Right ventricle myocardium superior (tissue), 1 donor: Measurements from ENCODE around the gene ZMIZ1. TPM values are rescaled to one million over a fixed set of nuclear protein-coding genes. Genes with fewer than 3 reads are reported as not detected.
A peak's percentile ranks its signal among the peaks of the same experiment; 100 is the strongest.

Source experiments
- ATAC-seq: fragments of 200-7000 bp; cut with Tn5 transposase; one replicate; pipeline ENCODE4 v1.9.1; 2020; ENCODE audit warnings: mild to moderate bottlenecking; ENCODE audit not compliant: poor library complexity
- DNase-seq: peaks from one replicate; pipeline ENCODE4 v3.0.0-alpha.2; 2020
- intact Hi-C: fragments of 100-400 bp; cut with DNase I; formaldehyde crosslinking; loops from one replicate; pipeline ENCODE4 v1.11.2; 2022
- total RNA-seq: library from RNA; stranded (reverse); fragmentation: NEBNext Ultra II Directional; extraction: Animal tissue kit (Norgen Biotek cat#: 25700); gene quantifications from one replicate; pipeline ENCODE4 v1.2.1, GENCODE V29; 2021
- donor health status: DM: no; HTN: yes; CAD: no; lungs with severe emphysema.

The ZMIZ1 gene
- total RNA-seq, 1 donor from 2014 or later, result 44.8 TPM

DNA sequence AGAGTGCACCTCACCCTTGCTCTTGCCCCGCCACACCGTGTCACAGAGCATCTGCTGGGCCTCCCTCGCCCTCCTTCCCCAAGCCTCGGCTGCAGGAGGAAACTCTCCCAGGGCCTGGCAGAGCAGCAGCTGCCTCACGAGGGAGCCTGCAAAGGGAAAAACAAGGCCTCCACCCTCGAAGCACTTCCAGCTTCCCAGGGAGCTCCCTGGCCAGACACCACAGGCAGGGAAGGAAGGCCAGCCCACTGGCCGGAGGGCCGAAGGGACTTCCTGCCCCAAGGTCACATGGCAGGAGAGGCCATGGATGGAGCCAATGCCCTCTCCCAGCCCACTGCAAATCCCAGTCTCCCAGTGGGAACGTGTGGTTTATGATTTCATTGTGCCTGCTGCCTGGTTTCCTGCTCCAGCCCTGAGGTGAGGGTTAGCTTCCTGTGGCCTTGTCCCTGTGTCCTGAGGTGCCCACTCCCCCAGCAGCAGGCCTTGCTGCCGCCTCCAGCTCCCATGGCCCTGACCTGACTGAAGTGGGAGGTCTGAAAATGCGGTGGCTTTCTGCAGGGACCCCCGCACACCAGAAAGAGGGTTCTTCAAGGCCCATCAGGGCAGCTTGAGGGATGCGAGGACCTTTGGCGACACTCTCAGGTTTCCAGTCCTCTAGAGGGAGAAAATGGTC lies 178.0 kb downstream of the ZMIZ1 start:
- ATAC-seq (peak; percentile 50), DNase-seq (peak; percentile 88)
- intact Hi-C loops, result no loop called here

DNA sequence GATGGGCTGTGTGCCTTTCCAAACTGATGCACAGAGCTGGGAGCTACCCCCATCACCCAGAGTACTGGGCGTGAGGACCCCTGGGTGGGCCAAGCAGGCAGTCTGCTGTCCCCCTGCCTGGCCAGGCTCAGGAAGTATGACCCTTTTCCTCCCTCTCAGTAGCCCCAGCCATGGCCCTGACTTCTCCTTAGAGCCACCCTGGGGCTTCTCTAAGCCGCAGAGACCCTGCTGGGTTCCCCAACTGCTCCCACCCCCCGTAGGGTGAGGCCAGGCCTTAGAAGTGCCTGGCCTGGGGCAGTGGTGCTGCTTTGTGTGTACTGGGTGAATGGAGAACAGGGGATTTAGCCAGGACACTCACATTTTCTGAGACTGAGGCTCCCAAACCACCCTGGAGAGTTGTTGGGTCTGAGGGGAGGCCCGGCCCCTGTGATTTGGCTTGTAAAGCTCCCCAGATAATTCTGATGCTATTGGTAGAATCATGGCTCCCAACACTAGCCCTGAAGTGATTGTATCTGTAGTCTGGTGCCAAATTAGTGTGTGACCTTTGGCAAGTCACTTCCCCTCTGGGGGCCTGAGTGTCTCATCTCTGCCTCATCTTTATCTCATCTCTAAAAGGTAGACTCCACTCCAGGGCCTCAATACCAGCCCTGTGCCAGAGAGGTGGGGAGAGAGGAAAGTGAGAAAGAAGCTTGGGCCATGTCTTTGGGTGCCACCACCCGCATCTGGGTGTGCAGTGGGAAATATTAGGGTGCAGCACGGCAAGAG lies 178.8 kb downstream of the ZMIZ1 start:
- ATAC-seq (no peak), DNase-seq (no peak)
- intact Hi-C loops, result no loop called here

DNA sequence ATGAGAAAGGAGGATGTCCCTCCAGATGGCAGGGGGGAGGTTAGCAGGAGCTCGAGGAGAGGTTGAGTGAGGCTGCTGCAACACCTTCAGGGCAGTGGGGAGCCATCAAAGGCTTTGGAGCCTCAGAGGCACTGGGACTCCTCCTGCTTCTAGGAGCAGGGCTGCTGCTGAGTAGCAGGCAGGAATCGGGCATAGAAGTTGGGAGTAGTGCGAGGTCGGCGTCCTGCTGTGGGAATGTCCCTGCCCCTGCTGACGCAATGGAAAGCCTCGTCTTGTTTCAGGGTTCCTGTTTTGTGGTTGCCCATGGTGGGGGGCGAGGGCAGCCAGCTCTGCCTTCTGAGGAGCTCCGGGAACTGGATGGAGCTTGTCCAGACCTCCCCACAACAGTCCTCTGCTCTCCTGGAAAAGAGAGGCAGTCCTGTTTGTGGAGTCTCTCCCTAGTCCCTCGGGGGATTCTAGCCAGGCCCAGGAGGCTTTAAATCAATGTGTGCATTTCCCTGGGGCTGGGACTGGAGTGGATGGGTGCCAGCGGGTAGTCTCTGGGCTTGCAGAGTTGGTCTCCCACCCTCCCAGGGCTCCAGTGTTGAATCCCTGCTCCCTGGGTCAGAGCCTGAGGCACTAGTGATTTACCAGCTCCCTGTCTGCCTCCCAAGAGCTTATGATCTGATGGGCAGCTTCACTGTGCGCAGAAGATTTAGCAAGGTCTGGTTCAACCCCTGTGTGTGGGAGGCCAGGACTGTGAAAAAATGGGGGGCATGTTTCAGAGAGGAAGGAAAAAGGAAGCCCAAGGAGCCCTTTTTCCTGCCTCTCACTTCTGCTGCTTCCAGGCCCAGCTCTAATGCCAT lies 179.8 kb downstream of the ZMIZ1 start:
- no peak for ATAC-seq
- DNase-seq, result peak; percentile 78
- intact Hi-C loops, result no loop called here

DNA sequence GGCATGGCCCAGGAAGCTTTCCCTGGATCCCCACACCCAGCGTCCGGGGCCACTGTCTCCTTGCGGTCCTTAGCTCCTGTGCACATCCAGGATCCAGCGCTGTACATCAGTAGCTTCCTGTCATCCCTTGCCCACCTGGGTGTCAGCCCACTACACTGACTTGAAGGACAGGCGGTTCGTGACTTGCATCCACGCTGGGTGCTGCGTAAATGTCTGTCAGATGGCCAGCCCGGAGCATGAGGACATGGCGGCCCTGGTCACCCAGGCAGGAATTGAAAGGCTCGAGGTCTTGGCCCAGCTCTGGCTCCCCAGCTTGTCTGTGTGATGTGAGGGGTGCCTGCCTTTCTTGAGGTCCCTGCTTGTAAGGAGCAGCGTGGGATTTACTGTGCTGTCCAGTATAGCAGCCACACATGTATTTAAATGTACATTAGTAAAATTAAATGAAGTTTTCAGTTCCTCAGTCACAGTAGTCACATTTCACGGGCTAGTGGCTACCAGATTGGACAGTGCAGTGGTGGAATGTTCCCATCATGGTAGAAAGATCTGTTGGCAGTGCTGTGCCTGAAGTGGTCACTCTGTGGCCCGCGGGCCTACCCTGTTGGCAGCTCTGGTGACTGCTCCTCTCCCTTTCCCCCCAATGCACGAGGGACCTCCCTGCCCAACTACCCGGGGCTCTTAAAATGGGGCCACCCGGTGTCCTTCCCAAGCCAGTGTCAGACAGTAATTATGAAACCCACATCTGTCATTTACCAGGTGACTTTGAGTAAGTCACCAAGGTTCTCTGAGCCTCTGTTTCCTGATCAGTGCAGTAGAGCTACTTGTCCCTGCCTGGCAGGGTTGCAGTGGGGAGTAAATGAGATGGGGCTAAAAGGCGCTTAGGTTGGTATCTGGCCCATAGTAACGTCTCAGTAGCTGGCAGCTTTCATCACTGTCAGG lies 180.7 kb downstream of the ZMIZ1 start:
- ATAC-seq (no peak), DNase-seq (no peak)
- intact Hi-C loops, result no loop called here

DNA sequence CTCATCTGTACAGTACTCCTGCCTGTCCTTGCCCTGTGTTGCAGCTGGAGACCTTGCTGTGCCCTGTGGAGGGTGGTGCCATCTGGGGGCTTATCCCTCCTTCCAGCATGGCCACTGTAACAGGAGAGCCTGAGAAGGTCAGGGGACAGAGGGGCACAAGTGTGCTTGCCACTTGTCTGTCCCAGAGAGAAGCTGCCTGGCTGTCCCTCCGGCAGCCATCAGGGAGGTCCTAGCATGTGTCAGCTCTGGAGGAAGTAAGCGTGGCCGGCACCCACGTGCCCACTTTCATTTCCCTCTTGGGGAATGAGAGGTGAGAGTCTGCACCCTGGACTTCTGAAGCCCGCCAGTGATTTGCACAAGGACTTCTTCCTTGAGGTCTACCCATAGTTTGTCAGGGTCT lies 181.5 kb downstream of the ZMIZ1 start:
- ATAC-seq, result no peak
- DNase-seq, result peak; percentile 85

DNA sequence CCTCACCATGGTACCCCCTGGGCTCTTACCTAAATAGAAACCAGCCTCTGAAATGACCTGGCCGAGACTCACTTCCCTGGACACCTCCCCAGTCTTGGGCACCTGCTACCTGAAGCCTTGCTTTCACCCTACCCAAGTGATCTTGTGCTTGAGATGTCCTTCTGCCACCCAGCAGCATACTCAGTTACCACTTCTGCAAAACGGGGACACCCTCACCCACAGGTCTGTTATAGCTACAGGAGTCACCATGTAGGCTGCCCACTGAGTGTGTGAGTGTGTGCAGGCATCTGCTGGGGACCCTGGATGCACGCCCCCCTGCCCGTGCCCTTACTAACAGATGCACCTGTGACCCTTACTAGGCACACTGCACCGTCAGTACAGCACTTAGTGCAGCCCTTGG lies 183.7 kb downstream of the ZMIZ1 start:
- no peak for ATAC-seq
- intact Hi-C loops, result no loop called here
- no peak for DNase-seq

More for the DNA sequence above, 181.5 kb downstream of the ZMIZ1 start:
- intact Hi-C loops, result no loop called here

DNA sequence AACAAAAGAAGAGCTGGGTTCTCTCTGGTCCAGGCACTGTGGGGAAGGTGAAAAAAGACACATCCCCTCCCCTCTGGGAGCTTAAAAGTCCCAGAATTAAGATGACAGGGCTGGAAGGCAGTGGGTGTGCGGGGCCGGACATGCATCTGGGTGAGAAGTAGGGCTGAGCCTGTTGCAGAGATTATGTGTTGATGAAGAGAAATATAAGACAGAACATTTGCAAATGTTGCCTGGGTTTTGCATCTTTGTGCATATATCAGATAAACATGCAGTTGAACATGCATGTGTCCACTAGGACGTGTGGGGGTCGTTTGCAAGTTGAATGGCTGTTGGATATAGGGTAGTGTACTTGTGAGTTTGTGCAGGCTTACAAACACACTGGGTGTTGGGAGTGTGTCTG lies 184.2 kb downstream of the ZMIZ1 start:
- intact Hi-C loops, result no loop called here
- ATAC-seq (no peak), DNase-seq (no peak)

DNA sequence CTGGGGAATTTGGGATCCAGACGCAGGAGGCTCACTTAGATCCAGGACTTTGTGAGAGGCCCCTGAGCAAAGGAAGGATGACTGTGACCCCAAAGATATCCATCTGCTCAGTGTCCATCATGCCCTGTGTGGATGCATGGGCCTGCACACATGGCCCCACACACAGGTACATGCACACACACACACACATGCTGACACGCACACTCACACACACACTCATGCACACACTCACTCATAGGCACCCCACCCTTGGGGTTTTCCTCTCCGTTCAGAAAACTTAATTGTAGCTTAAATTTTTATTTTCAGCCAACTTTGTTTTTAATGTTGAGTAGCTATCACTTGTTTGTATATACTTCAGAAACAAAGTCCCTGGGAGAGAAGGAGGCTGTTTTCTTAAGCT lies 184.9 kb downstream of the ZMIZ1 start:
- DNase-seq, result no peak
- no peak for ATAC-seq
- intact Hi-C loops, result no loop called here

DNA sequence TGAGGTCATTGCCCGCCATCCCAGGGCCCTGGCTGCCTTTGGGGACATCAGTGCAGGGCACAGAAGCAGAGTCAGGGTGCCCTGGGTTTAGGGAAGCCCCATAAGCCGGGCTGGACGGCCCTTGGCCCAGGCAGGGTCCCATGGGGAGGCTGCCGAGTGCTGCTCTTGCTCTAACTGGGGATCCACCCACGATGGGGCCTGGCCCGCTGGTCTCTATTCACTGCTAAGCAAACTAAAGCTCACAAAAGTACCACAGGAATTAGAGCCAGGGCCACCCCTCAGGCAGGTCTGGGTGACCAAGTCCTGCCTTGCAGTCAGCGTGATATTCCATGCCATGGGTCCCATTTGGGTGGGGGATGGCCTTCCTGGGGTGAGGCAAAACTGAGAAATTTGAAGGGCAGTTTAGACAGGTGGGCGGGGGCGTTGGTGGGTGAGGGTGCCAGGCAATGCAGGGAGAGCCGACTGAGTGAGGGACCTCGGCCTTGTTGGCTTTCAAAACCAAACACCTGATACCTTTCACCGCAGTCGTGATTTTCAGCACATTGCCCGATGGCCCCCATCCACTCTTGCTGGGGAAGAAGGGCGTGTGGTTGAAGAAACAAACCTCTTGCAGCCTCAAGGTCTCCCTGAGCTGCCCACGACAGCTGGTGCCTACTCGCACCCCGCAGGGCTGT lies 185.7 kb downstream of the ZMIZ1 start:
- intact Hi-C loops, result no loop called here
- DNase-seq, result no peak
- no peak for ATAC-seq

DNA sequence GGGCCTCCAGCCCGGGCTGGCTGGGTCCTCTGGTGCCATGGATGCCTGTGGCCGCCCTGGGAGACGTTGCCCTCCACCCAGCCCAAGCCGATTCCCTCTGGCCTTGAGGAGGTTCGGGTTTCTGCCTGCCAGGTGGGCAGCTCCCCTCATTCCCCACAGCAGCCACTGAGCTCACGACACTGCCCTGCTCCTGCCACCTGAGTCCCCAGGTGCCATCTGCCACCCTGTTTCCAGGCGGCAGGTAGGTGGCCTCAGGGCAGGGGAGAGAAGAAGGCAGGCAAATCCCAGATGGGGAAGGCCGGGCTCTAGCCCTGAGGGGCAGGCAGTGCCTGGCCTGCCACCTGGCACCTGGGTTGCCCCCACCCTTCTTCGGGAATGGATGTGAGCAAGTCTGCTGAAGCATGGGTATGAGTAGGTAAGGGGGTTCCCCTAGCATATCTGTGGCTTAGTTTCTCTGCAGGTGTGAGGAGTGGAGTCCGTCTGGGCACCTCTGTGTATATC lies 186.3 kb downstream of the ZMIZ1 start:
- intact Hi-C loops, result no loop called here
- DNase-seq, result no peak
- no peak for ATAC-seq

DNA sequence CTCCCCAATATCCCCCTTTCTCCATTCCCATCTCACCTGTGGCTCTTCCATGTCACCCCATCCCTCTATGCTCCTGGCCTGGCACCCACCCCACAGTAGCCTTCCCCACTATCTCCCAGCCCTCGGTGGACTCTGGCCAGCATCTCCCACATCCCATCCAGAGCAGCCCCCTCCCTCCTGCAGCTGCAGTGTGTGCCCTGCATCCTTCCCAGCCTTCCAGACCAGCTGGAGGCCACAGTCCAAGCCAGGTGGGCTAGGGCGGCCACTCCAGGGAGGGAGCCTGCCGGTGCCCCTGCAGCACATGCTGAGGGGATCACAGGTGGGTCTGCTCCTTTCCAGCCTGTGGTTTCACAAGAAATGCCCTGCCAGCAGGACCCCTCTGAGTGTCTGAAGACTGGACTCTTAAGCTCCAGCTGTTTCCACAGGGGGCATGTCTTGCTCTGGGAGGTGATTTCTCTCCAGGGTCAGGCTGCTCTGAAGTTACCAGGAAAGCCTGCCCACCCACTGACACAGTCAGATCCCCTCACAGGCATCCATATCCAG lies 187.6 kb downstream of the ZMIZ1 start:
- ATAC-seq (no peak), DNase-seq (no peak)
- intact Hi-C loops, result no loop called here

DNA sequence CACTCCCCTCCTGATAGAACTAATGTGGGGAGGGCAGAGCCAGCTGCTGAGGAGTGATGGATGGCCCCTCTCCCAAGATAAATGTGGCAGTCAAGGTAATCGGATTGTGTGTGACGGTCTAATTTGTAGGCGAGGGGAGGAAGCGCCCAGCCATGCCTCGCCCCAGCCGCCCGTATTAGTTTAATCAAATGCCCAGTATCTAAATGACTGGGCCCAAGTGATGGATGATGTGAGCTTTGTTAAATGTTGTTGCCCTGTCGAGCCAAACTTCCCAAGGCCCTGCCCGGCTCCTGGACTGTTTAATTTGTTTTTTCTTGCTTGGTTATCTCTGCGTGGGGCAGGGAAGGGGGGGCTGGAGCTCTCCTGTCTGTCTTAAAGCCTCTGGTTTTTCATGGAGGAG lies 190.1 kb downstream of the ZMIZ1 start:
- intact Hi-C loops, result no loop called here
- DNase-seq (no peak), ATAC-seq (no peak)

DNA sequence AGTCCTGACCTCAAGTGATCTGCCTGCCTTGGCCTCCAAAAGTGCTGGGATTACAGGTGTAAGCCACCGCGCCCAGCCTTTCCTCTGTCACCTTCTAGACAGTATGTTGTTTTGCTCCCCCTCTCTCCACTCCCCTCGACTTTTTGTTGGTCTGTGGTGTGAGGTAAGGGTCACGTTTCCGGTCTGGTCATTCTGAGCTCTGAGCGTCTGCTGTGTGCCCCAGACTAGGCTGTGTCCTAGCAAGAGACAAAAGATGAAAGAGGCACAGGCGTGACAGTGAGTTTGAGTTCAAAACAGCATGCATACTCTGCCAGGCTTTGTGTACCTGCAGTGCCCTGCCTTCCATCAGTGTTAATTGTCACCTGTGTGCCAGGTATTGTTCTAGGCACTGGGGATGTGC lies 191.1 kb downstream of the ZMIZ1 start:
- intact Hi-C loops, result no loop called here
- DNase-seq, result no peak
- ATAC-seq, result no peak

DNA sequence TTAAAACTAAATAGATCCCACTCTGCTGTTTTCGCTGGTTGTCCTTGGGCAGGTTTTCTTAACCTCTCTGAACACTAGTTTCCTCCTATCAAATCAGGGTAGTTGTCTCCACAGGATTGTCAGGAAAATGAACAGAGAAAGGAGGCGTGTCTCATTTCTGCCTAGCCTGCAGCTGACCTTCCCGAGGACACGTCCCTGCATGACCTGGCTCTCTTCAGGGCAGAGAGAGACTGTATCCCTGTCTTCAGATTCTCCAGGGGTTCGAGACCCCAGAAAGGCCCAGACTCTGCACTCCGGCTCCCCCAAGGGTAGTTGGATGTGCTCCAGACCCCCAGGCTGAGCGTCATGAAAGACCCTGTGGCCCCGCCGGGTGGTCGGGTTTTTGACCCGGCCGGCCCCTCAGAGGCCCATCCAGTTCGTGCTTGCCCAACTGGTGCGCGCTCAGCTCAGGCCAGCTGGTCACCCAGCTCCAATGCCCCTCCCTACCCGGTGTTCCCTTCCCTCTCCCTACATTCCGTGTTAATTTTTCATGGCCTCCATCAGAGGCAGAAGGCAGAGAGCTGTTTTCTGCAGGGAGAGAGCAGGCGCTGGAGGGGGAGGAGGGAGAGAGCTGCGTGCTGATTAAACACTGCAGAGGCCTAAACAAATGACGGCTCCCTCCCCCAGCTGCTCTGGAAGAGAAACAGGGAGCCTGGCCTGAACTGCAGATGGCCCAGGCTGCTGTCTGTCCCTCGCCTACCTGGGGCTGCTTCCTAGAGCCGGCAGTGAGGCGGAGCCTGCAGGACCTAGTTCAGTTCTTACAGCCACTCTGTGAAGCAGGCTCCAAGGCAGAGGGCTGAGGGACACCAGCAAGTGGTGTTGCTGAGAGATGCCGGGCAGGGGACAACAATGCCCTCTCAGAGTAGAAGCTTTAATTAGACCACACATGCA lies 192.3 kb downstream of the ZMIZ1 start:
- intact Hi-C loops, result no loop called here
- ATAC-seq (peak; percentile 58), DNase-seq (no peak)

DNA sequence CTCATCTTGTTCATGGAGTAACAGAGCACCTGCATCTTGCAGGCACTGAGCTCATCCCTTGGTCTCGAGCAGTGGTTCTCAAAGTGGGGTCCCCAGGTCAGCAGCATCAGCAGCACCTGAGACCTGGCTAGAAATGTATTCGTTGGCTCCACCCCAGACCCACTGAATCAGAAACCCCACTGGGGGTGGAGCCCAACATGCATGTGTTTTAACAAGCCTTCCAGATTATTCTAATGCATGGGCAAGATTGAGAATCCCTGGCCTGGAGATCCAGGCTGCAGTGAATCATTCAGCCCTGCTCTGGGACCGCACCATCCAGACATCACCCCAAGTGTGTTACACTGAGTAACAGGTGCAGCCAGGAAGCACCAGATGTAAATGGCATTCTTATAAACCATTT lies 193.4 kb downstream of the ZMIZ1 start:
- DNase-seq (no peak), ATAC-seq (no peak)
- intact Hi-C loops, result no loop called here

DNA sequence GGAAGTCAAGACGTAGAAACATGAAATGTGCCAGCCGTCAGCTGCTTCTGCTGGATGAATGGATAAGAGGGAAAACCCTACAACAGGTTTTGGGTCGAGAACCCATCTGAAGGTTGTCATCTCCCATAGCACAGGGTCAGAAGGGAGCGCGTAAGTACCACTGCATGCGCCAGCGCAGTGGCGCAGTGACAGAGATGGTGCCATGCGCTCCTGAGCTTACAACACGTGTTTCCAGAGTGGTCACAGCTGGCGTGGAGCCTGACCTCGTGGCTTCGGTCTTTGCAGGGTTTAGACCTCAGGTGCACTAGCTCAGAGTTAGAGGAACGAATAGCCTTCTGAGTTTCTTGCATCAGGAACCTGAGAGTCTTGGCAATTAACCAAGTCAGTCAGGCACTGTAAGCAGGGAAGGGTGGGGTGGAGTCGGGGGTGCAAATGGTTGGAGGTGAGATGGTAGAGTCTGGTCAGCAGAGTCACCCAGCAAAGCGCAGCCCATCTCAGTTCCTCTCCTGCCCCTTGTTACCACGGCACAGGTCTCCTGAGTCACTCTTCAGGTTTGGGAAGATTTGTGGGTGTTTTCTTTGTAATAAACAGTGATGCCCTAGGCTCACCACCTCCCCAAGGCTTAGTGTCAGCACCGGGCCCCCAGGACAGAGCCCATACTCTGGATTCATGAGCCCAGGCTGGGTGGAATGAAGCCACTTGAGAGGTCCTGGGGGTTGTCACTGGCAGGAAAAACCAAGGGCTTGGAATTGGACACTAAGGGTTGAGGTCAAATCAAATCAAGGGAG lies 194.4 kb downstream of the ZMIZ1 start:
- intact Hi-C loops, result no loop called here
- ATAC-seq, result no peak

More for the DNA sequence above, 194.4 kb downstream of the ZMIZ1 start:
- DNase-seq, result no peak
